ENCODE results near the gene THSD4. TPM values are rescaled to one million over a fixed set of nuclear protein-coding genes. Genes with fewer than 3 reads are reported as not detected.

Gene THSD4
- total RNA-seq, 2 experiments from 2014 or later, result not detected

DNA sequence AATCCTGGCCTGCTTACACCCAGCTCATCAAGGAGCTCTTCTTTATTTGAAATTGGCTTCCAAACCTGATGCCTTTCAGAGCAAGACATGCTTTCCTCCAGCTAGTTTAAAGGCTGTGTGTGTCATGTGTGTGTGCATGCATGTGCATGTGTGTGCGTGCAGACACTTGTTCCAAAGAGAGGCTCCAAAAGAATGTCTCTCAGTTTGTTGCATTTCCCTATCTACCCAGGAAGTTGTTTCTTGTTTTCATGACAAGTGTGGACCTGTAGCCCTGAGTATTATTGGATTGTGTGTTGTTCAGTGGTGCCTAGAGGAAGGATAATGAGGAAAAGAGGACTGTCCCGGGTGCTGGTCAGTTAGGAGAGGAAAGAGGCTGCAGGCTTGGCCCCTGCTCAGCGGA is 240.0 kb downstream of the THSD4 start:
- ATAC-seq (ENCODE audit: poor library complexity), result no peak
- DNase-seq, result no peak
- ChIA-PET POLR2A (no interaction called here), CTCF (no interaction called here)
- Mint-ChIP-seq H3K4me3 (no peak overlapping the region), H3K27me3 (peaks cover 10% of the 10 kb centered on the region), H3K9me3 (no peaks in the 10 kb centered on the region), H3K4me1 (ENCODE audit: low read depth) (no peaks in the 10 kb centered on the region), H3K27ac (no peak overlapping the region), H3K36me3 (ENCODE audit: low read depth) (no peaks in the 10 kb centered on the region)
- Histone ChIP-seq H3K4me1 (ENCODE audit: insufficient read depth, low read length) (no peaks in the 10 kb centered on the region), H3K27me3 (ENCODE audit: control insufficient read depth in 1 of 2, insufficient read depth in 2 of 2, low read length in 2 of 2) (peaks cover 0 to 3% of the 10 kb centered on the region in 2 experiments), H3K36me3 (ENCODE audit: insufficient read depth, low read length) (no peaks in the 10 kb centered on the region), H3K27ac (ENCODE audit: low read depth in 1 of 2, low read length in 2 of 2) (no peak overlapping the region), H3K9me3 (ENCODE audit: control insufficient read depth in 1 of 2, insufficient read depth in 1 of 2, low read length in 2 of 2) (no peaks in the 10 kb centered on the region), H3K4me3 (ENCODE audit: low read length) (no peak overlapping the region)
- TF ChIP-seq, protein P1, sequence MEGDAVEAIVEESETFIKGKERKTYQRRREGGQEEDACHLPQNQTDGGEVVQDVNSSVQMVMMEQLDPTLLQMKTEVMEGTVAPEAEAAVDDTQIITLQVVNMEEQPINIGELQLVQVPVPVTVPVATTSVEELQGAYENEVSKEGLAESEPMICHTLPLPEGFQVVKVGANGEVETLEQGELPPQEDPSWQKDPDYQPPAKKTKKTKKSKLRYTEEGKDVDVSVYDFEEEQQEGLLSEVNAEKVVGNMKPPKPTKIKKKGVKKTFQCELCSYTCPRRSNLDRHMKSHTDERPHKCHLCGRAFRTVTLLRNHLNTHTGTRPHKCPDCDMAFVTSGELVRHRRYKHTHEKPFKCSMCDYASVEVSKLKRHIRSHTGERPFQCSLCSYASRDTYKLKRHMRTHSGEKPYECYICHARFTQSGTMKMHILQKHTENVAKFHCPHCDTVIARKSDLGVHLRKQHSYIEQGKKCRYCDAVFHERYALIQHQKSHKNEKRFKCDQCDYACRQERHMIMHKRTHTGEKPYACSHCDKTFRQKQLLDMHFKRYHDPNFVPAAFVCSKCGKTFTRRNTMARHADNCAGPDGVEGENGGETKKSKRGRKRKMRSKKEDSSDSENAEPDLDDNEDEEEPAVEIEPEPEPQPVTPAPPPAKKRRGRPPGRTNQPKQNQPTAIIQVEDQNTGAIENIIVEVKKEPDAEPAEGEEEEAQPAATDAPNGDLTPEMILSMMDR (IDR thresholded peaks at IDR 0.05), result no peak
- intact Hi-C loops (cut with DNase I, micrococcal nuclease), result no loop called here

DNA sequence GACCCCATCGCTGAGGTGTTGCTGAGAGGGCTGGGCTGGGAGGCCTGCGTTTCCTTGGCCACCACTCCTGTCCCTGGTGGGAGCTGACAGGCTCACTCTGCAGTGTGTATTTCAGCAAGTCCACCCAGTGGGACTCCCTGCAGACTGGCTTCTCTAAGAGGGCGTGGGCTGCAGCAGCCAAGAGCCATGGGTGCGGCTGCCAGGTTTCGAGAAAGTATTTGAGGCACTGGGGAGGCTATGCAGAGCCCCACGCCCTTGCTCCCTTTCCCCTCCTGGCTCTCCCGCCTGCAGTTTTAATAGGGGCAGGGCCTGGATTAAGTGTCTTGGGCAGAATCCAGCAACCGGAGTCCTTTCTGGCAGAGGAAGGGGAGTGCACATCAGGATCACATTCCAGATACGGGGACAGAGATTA is 242.1 kb downstream of the THSD4 start:
- Mint-ChIP-seq H3K36me3 (ENCODE audit: low read depth) (no peaks in the 10 kb centered on the region), H3K9me3 (no peaks in the 10 kb centered on the region), H3K27ac (no peak overlapping the region), H3K4me1 (ENCODE audit: low read depth) (no peaks in the 10 kb centered on the region), H3K27me3 (peaks cover 15% of the 10 kb centered on the region), H3K4me3 (no peak overlapping the region)
- TF ChIP-seq, protein P1 (IDR thresholded peaks at IDR 0.05), result no peak
- intact Hi-C loops (cut with DNase I, micrococcal nuclease), result no loop called here
- no peak for ATAC-seq (ENCODE audit: poor library complexity)
- H3K4me3 ChIP-seq (ENCODE audit: low read length), result no peak overlapping the region
- no peak overlapping the region for H3K27ac ChIP-seq (ENCODE audit: low read depth in 1 of 2, low read length in 2 of 2)
- no peaks in the 10 kb centered on the region for H3K36me3 ChIP-seq (ENCODE audit: insufficient read depth, low read length)
- DNase-seq, result no peak
- H3K27me3 ChIP-seq (ENCODE audit: control insufficient read depth in 1 of 2, insufficient read depth in 2 of 2, low read length in 2 of 2), result peaks cover 0 to 3% of the 10 kb centered on the region in 2 experiments
- no peaks in the 10 kb centered on the region for H3K4me1 ChIP-seq (ENCODE audit: insufficient read depth, low read length)
- POLR2A ChIA-PET, result no interaction called here
- CTCF ChIA-PET, result no interaction called here
- H3K9me3 ChIP-seq (ENCODE audit: control insufficient read depth in 1 of 2, insufficient read depth in 1 of 2, low read length in 2 of 2), result no peaks in the 10 kb centered on the region

DNA sequence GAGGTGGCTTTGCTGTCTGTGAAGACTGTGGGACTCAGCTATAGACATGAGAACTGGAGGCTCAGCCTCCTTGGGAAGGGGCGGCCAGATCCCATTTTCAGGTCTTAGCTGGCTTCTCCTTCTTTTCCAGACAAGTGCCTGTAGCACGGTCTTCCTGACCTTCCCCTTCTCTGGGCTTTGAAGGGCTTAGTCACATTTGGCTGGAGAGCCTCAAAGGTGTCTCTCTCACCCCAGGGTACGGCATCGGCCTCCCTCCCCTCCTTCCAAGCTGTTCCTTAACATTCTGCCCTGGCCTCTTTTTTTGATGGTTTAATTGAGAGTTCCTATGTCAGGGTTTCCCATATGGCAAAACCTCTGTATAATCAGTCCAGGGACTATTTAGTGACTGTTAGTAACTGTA is 242.7 kb downstream of the THSD4 start:
- Histone ChIP-seq H3K36me3 (ENCODE audit: insufficient read depth, low read length) (no peaks in the 10 kb centered on the region), H3K4me3 (ENCODE audit: low read length) (no peak overlapping the region), H3K4me1 (ENCODE audit: insufficient read depth, low read length) (no peaks in the 10 kb centered on the region), H3K27me3 (ENCODE audit: control insufficient read depth in 1 of 2, insufficient read depth in 2 of 2, low read length in 2 of 2) (peaks cover 0 to 3% of the 10 kb centered on the region in 2 experiments), H3K9me3 (ENCODE audit: control insufficient read depth in 1 of 2, insufficient read depth in 1 of 2, low read length in 2 of 2) (no peaks in the 10 kb centered on the region), H3K27ac (ENCODE audit: low read depth in 1 of 2, low read length in 2 of 2) (no peak overlapping the region)
- intact Hi-C loops (cut with DNase I, micrococcal nuclease), result no loop called here
- H3K4me1 Mint-ChIP-seq (ENCODE audit: low read depth), result no peaks in the 10 kb centered on the region
- no peaks in the 10 kb centered on the region for H3K36me3 Mint-ChIP-seq (ENCODE audit: low read depth)
- H3K9me3 Mint-ChIP-seq, result no peaks in the 10 kb centered on the region
- TF ChIP-seq, protein P1 (IDR thresholded peaks at IDR 0.05), result no peak
- H3K27ac Mint-ChIP-seq, result no peak overlapping the region
- peaks cover 9% of the 10 kb centered on the region for H3K27me3 Mint-ChIP-seq
- DNase-seq (no peak), ATAC-seq (ENCODE audit: poor library complexity) (no peak)
- CTCF ChIA-PET, result no interaction called here
- H3K4me3 Mint-ChIP-seq, result no peak overlapping the region
- POLR2A ChIA-PET, result no interaction called here

Data from CD4-positive, alpha-beta T cell (primary cell).